Fibroblast of lung (primary cell): Measurements from ENCODE around the gene MAGEB5. TPM values are rescaled to one million over a fixed set of nuclear protein-coding genes. Genes with fewer than 3 reads are reported as not detected.
A peak's percentile ranks its signal among the peaks of the same experiment; 100 is the strongest.

Experiments
- DNase-seq, 2 donors: peaks; one replicate each; pipeline versions ENCODE4 v3.0.0 to v3.0.0-alpha.2; 2010; ENCODE audit warnings: low read depth in 2 of 2
- H2AFZ ChIP-seq: 2 replicates; pipeline ENCODE4 v1.5.1; 2012; ENCODE audit warnings: low read length, control low read depth, inconsistent platforms
- H3K27ac ChIP-seq: 2 replicates; pipeline ENCODE4 v1.5.1; 2011; ENCODE audit warnings: low read length, control low read depth; ENCODE audit not compliant: insufficient read depth
- H3K27me3 ChIP-seq: 2 replicates; pipeline ENCODE4 v1.5.1; 2011; ENCODE audit warnings: mild to moderate bottlenecking, low read length; ENCODE audit not compliant: control insufficient read depth, insufficient read depth
- H3K36me3 ChIP-seq: 2 replicates; pipeline ENCODE4 v1.5.1; 2011; ENCODE audit warnings: low read length; ENCODE audit not compliant: control insufficient read depth, insufficient read depth
- H3K4me1 ChIP-seq: 2 replicates; pipeline ENCODE4 v1.5.1; 2011; ENCODE audit warnings: low read length; ENCODE audit not compliant: control insufficient read depth, insufficient read depth; ENCODE audit errors: extremely low read depth
- H3K4me2 ChIP-seq: 2 replicates; pipeline ENCODE4 v1.5.1; 2011; ENCODE audit warnings: low read length, control low read depth; ENCODE audit not compliant: insufficient read depth; ENCODE audit errors: extremely low read depth
- H3K4me3 ChIP-seq, 4 experiments: fragments of 200-600 bp in 1 of 4; sonication (generic) in 1 of 4; replicated peaks in 1 of 4; 2 replicates each; pipeline ENCODE4 v1.5.1; 2011 to 2016; ENCODE audit warnings: low read length in 4 of 4, low read depth in 3 of 4, mild to moderate bottlenecking in 3 of 4, control low read depth in 2 of 4, inconsistent platforms in 1 of 4, mixed read lengths in 1 of 4; ENCODE audit not compliant: insufficient read depth in 1 of 4; ENCODE audit errors: control extremely low read depth in 1 of 4
- H3K79me2 ChIP-seq: 2 replicates; pipeline ENCODE4 v1.5.1; 2012; ENCODE audit warnings: mild to moderate bottlenecking, low read length, inconsistent platforms; ENCODE audit not compliant: control insufficient read depth, insufficient read depth
- H3K9ac ChIP-seq: 2 replicates; pipeline ENCODE4 v1.5.1; 2011; ENCODE audit warnings: mild to moderate bottlenecking, low read length, control low read depth; ENCODE audit not compliant: insufficient read depth
- H3K9me3 ChIP-seq: 2 replicates; pipeline ENCODE4 v1.5.1; 2012; ENCODE audit warnings: low read depth, low read length; ENCODE audit not compliant: control insufficient read depth, insufficient read depth
- H4K20me1 ChIP-seq: 2 replicates; pipeline ENCODE4 v1.5.1; 2011; ENCODE audit warnings: low read length; ENCODE audit not compliant: control insufficient read depth, insufficient read depth; ENCODE audit errors: extremely low read depth
- EZH2 ChIP-seq: IDR thresholded peaks from 2 replicates; pipeline ENCODE4 v1.5.1; 2012; ENCODE audit warnings: low read length, control low read depth, mild to moderate bottlenecking; ENCODE audit errors: missing control alignments
- polyA plus RNA-seq, 2 donors: library from polyadenylated mRNA; depleted of rRNA in 1 of 2; stranded (reverse) in 1 of 2; unstranded in 1 of 2; fragments of >200 nt; gene quantifications; 2 replicates each; pipeline ENCODE4 v1.2.1, GENCODE V29; 2011 to 2012; ENCODE audit warnings: missing spikeins in 1 of 2
- total RNA-seq: library from RNA; depleted of rRNA; stranded (reverse); fragments of >200 nt; gene quantifications from 2 replicates; pipeline ENCODE4 v1.2.1, GENCODE V29; 2014
- TF ChIP-seq, protein P1 (sequence below), 2 donors: IDR thresholded peaks in 1 of 2; conservative IDR thresholded peaks in 1 of 2; 1 replicate in 1 of 2; 2 replicates in 1 of 2; pipeline ENCODE4 v1.5.1; 2011 to 2012; ENCODE audit warnings: low read length in 2 of 2, control low read depth in 1 of 2, inconsistent platforms in 1 of 2, low read depth in 1 of 2, mild to moderate bottlenecking in 1 of 2

The MAGEB5 gene
- total and polyA plus RNA-seq, 2 donors (not counting 1 experiment from before 2014, with no cell fraction given), result not detected

GRCh38 chrX:26253526-26253925 is 37.6 kb downstream of the MAGEB5 start:
- TF ChIP-seq, protein P1, sequence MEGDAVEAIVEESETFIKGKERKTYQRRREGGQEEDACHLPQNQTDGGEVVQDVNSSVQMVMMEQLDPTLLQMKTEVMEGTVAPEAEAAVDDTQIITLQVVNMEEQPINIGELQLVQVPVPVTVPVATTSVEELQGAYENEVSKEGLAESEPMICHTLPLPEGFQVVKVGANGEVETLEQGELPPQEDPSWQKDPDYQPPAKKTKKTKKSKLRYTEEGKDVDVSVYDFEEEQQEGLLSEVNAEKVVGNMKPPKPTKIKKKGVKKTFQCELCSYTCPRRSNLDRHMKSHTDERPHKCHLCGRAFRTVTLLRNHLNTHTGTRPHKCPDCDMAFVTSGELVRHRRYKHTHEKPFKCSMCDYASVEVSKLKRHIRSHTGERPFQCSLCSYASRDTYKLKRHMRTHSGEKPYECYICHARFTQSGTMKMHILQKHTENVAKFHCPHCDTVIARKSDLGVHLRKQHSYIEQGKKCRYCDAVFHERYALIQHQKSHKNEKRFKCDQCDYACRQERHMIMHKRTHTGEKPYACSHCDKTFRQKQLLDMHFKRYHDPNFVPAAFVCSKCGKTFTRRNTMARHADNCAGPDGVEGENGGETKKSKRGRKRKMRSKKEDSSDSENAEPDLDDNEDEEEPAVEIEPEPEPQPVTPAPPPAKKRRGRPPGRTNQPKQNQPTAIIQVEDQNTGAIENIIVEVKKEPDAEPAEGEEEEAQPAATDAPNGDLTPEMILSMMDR (conservative IDR thresholded peaks at IDR 0.05 in 1 of 2, IDR thresholded peaks at IDR 0.05 in 1 of 2; ENCODE audit: low read depth in 1 of 2, low read length in 2 of 2), result no peak
- TF ChIP-seq EZH2, result no peak
- Histone ChIP-seq H3K36me3 (no peaks in the 10 kb centered on the region), H2AFZ (no peak overlapping the region), H3K4me1 (no peaks in the 10 kb centered on the region), H3K4me2 (no peak overlapping the region), H3K9me3 (no peaks in the 10 kb centered on the region), H3K79me2 (no peaks in the 10 kb centered on the region), H3K27me3 (no peaks in the 10 kb centered on the region), H3K9ac (no peak overlapping the region), H4K20me1 (no peaks in the 10 kb centered on the region), H3K27ac (no peak overlapping the region), H3K4me3 (no peak overlapping the region)
- no peak for DNase-seq

- no peak overlapping the region for H3K9ac ChIP-seq
- H3K4me1 ChIP-seq, result no peaks in the 10 kb centered on the region
- H3K27me3 ChIP-seq, result no peaks in the 10 kb centered on the region
- H3K9me3 ChIP-seq, result no peaks in the 10 kb centered on the region
- no peaks in the 10 kb centered on the region for H3K79me2 ChIP-seq
- TF ChIP-seq, protein P1 (conservative IDR thresholded peaks at IDR 0.05 in 1 of 2, IDR thresholded peaks at IDR 0.05 in 1 of 2; ENCODE audit: low read depth in 1 of 2, low read length in 2 of 2), result no peak
- no peak for TF ChIP-seq EZH2
- H4K20me1 ChIP-seq, result no peaks in the 10 kb centered on the region
- no peak overlapping the region for H3K4me2 ChIP-seq
- no peak for DNase-seq
- no peaks in the 10 kb centered on the region for H3K36me3 ChIP-seq
- no peak overlapping the region for H3K4me3 ChIP-seq
- no peak overlapping the region for H3K27ac ChIP-seq
- H2AFZ ChIP-seq, result no peak overlapping the region
Observed at GRCh38 chrX:26254436-26254835, 38.5 kb downstream of the MAGEB5 start.

- H3K4me2 ChIP-seq, result no peak overlapping the region
- no peaks in the 10 kb centered on the region for H3K27me3 ChIP-seq
- no peaks in the 10 kb centered on the region for H3K79me2 ChIP-seq
- DNase-seq, result peak; percentile 0 to 23
- H3K27ac ChIP-seq, result no peak overlapping the region
- no peak overlapping the region for H2AFZ ChIP-seq
- H3K9ac ChIP-seq, result no peak overlapping the region
- no peak overlapping the region for H3K4me3 ChIP-seq
- TF ChIP-seq EZH2, result no peak
- TF ChIP-seq, protein P1 (conservative IDR thresholded peaks at IDR 0.05 in 1 of 2, IDR thresholded peaks at IDR 0.05 in 1 of 2; ENCODE audit: low read depth in 1 of 2, low read length in 2 of 2), result no peak
- no peaks in the 10 kb centered on the region for H4K20me1 ChIP-seq
- H3K9me3 ChIP-seq, result no peaks in the 10 kb centered on the region
- no peaks in the 10 kb centered on the region for H3K36me3 ChIP-seq
- H3K4me1 ChIP-seq, result no peaks in the 10 kb centered on the region
Observed at GRCh38 chrX:26262121-26262523, 46.2 kb downstream of the MAGEB5 start.

Other genes with a start within 250 kb of the MAGEB5 start
- not detected in 2 replicates for gene MAGEB18, start 77.8 kb upstream of the MAGEB5 start, total RNA-seq
- not detected in 2 replicates for gene MAGEB18, start 77.8 kb upstream of the MAGEB5 start, polyA plus RNA-seq
- gene MAGEB6B, start 55.6 kb upstream of the MAGEB5 start, total RNA-seq, result not detected in 2 replicates
- gene MAGEB6B, start 55.6 kb upstream of the MAGEB5 start, polyA plus RNA-seq, result not detected in 2 replicates
- not detected in 2 replicates for gene MAGEB6, start 23.7 kb upstream of the MAGEB5 start, total RNA-seq
- gene MAGEB6, start 23.7 kb upstream of the MAGEB5 start, polyA plus RNA-seq, result not detected in 2 replicates